ENCODE results near the gene LPP. TPM values are rescaled to one million over a fixed set of nuclear protein-coding genes. Genes with fewer than 3 reads are reported as not detected.

Gene LPP
- total RNA-seq, 8 experiments from 2014 or later = 6.0 to 77.8 (median 15.4) TPM

DNA sequence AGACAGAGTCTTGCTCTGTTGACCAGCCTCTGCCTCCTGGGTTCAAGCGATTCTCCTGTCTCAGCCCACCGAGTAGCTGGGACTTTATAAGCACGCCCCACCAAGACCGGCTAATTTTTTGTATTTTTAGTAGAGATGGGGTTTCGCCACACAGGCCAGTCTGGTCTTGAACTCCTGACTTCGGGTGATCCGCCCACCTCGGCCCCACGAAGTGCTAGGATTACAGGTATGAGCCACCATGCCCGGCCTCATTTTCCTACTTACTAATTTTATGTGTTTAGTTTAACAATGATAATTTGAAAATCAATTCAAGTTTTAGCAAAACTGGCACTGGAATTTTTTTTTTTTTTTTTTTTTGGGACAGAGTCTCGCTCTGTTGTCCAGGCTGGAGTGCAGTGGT, 336.5 kb downstream of the LPP start:
- H3K4me1 ChIP-seq (replicated peaks in 1 of 2) = peaks cover 3 to 4% of the 10 kb centered on the region in 2 donors
- in situ Hi-C loops (cut with MboI; ENCODE audit: low pct_unique_long_range_greater_than_20kb in 2 of 9, low sequenced_read_pairs in 9 of 9, unreplicated experiment in 9 of 9) = no loop called here
- no peak for ATAC-seq (replicated peaks in 6 of 8)
- H3K4me3 ChIP-seq = no peak overlapping the region
- 91 to 100% (median 98%) methylated on average over 2 to 11 of the region's 11 CpGs; no CpG with 5 or more reads in 1 of the 10 experiments for WGBS, 10 experiments
- H3K27ac ChIP-seq = no peak overlapping the region

DNA sequence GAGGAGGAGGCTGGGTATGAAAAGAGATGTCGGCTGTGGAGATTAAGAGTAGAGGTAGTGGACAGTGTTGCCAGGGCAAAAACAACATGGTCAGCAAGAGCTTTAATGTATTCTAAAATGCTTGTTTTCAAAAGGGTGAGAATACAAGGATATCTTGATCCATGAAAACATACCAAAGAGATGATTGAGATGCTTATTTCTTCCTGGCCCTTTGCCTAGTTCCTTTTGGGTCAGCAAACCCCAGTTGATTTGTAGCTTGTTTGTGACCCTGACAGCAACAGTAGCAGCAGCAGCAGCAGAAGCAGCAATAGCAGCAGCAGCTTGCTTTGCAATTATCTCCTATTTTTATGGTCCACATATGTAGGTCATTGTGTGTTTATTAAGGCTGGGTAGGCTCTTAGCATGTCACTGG, 337.3 kb downstream of the LPP start:
- H3K4me1 ChIP-seq (replicated peaks in 1 of 2) = peaks cover 3 to 6% of the 10 kb centered on the region in 2 donors
- peak in 6 of 8 experiments; percentile 19 to 56 (median 44) for ATAC-seq (replicated peaks in 6 of 8)
- peak overlapping the region in 1 of 2 donors; percentile 23 for H3K27ac ChIP-seq
- 50 to 100% (median 84%) methylated on average over 1 of the region's 1 CpG; no CpG with 5 or more reads in 4 of the 10 experiments for WGBS, 10 experiments
- H3K4me3 ChIP-seq = no peak overlapping the region
- in situ Hi-C loops (cut with MboI; ENCODE audit: low pct_unique_long_range_greater_than_20kb in 2 of 9, low sequenced_read_pairs in 9 of 9, unreplicated experiment in 9 of 9) = no loop called here

DNA sequence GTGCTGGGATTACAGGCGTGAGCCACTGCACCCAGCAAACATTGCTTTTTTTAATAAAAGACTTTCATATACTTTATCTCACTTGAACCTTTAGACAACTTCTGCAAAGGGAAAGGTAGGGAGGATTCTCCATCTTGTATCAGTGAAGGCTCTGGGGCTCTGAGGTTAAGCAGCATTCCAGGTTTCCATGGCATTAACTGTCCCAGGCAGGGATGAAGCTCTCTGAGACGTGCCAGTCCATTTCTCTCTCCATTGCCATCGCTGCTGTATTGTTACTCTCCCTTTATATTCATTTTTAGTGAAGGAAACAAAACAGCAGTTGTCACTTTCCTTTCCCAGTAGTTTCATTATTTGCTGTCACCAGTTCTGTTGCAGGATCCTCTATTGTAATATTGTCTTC, 342.4 kb downstream of the LPP start:
- peak in 1 of 8 experiments; percentile 79 for ATAC-seq (replicated peaks in 6 of 8)
- Histone ChIP-seq H3K27ac (no peak overlapping the region), H3K4me1 (replicated peaks in 1 of 2) (peaks cover 2% of the 10 kb centered on the region in 2 donors), H3K4me3 (no peak overlapping the region)
- in situ Hi-C loops (cut with MboI; ENCODE audit: low pct_unique_long_range_greater_than_20kb in 2 of 9, low sequenced_read_pairs in 9 of 9, unreplicated experiment in 9 of 9) = no loop called here
- 53 to 100% (median 80%) methylated on average over 1 to 3 of the region's 3 CpGs; no CpG with 5 or more reads in 4 of the 10 experiments for WGBS, 10 experiments

DNA sequence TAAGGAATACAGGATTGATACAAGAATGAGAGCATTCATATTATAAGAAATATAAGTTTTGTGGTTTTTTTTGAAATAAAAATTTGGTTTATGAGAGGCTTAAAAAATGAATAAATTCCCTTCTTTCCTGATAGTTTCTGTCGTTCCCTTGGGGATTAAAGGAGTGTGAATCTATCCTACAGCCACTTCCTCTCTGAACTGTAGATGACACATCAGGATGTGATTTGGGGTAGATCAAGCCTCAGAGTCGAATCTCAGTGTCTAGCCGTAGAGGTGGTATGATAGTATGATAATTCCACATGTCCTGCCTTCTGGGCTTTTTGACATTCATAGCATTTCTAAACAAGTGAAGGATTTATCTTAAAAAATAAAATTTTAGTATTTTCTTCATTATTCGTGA, 343.1 kb downstream of the LPP start:
- in situ Hi-C loops (cut with MboI; ENCODE audit: low pct_unique_long_range_greater_than_20kb in 2 of 9, low sequenced_read_pairs in 9 of 9, unreplicated experiment in 9 of 9) = no loop called here
- no peak for ATAC-seq (replicated peaks in 6 of 8)
- H3K4me3 ChIP-seq = no peak overlapping the region
- 25 to 100% (median 65%) methylated on average over 2 to 4 of the region's 4 CpGs; no CpG with 5 or more reads in 2 of the 10 experiments for WGBS, 10 experiments
- H3K27ac ChIP-seq = no peak overlapping the region
- H3K4me1 ChIP-seq (replicated peaks in 1 of 2) = peaks cover 0 to 2% of the 10 kb centered on the region in 2 donors

DNA sequence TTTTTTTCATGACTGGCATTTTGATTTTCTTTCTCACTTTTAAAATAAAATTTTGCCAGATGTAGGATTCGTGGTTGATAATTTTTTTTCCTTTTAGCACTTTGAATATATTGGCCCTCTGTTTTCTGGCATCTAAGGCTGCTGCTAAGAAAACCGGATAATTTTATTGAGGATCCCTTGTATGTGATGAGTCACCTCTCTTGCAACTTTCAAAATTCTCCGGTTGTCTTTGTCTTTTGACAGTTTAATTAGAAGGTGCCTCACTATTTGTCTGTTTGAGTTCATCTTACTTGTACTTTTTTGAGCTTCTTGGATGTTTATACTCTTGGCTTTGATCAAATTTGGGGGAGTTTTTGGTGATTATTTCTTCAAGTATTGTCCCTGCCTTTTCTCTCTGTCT, 349.7 kb downstream of the LPP start:
- Histone ChIP-seq H3K27ac (no peak overlapping the region), H3K4me3 (no peak overlapping the region), H3K4me1 (replicated peaks in 1 of 2) (no peaks in the 10 kb centered on the region)
- WGBS, 10 experiments = 37 to 100% (median 62%) methylated on average over 1 to 3 of the region's 3 CpGs
- in situ Hi-C loops (cut with MboI; ENCODE audit: low pct_unique_long_range_greater_than_20kb in 2 of 9, low sequenced_read_pairs in 9 of 9, unreplicated experiment in 9 of 9) = no loop called here
- ATAC-seq (replicated peaks in 6 of 8) = no peak

DNA sequence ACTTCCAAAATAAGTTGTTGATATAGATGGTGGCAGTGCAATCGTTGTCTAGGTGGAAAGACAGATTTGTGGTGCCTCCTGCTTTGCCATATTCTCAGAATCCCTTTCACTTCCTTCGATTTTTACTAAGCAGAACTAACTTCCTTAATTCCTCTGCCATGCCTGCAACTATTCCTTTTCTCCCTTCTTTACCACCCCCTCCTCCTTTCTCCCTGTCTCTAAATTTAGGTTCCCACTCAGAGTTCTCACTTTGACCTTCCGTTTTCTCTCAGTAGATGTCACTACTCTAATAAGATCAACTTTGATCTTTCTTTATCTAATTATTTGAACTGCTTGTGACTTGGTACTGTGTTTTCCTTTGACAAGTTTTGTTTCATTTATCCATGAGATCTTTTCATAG, 351.2 kb downstream of the LPP start:
- no peak for ATAC-seq (replicated peaks in 6 of 8)
- in situ Hi-C loops (cut with MboI; ENCODE audit: low pct_unique_long_range_greater_than_20kb in 2 of 9, low sequenced_read_pairs in 9 of 9, unreplicated experiment in 9 of 9) = no loop called here
- H3K4me1 ChIP-seq (replicated peaks in 1 of 2) = no peaks in the 10 kb centered on the region
- H3K4me3 ChIP-seq = no peak overlapping the region
- WGBS, 10 experiments = 61 to 100% (median 89%) methylated on average over 1 to 3 of the region's 3 CpGs; no CpG with 5 or more reads in 1 of the 10 experiments
- H3K27ac ChIP-seq = no peak overlapping the region

DNA sequence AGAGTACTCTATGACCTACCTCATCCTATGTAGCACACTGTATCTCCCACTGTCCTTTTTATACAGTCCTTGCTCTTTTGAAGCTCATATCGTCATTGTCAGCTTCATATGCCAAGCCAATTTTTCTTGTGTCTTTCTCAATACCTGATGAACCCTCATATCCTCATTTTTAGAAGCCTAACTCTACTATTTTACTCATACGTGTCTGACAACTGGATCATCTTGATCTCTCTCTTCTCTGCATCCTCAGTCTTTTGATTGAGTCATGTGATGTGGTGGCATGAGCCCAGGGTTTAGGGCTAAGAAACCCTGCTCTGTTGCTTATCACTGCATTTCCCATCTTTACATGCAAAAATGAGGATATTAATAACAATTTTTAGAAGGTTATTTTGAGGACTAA, 352.0 kb downstream of the LPP start:
- Histone ChIP-seq H3K4me3 (no peak overlapping the region), H3K27ac (no peak overlapping the region), H3K4me1 (replicated peaks in 1 of 2) (no peaks in the 10 kb centered on the region)
- 83 to 100% (median 98%) methylated on average over 2 of the region's 2 CpGs for WGBS, 10 experiments
- no peak for ATAC-seq (replicated peaks in 6 of 8)
- in situ Hi-C loops (cut with MboI; ENCODE audit: low pct_unique_long_range_greater_than_20kb in 2 of 9, low sequenced_read_pairs in 9 of 9, unreplicated experiment in 9 of 9) = no loop called here

DNA sequence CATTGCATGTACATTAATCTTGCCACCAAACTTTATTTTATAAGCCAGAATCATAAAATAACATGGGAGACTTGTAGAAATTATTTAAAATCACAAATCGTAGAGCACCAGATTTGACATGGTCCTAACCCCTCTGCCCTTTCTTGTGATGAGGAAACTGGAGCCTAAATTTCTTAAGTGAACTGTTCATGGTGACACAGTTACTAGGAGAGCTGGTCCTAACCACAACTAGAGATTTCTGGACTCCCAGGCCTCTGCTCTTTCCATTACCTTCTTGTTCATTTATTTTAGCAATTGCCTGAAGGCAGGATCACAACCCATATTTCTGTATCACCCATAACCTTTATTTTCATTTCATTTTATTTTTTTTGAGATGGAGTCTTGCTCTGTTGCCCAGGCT, 352.5 kb downstream of the LPP start:
- no peak overlapping the region for H3K27ac ChIP-seq
- H3K4me1 ChIP-seq (replicated peaks in 1 of 2) = no peaks in the 10 kb centered on the region
- 50 to 100% (median 92%) methylated on average over 1 of the region's 1 CpG; no CpG with 5 or more reads in 2 of the 10 experiments for WGBS, 10 experiments
- ATAC-seq (replicated peaks in 6 of 8) = no peak
- no peak overlapping the region for H3K4me3 ChIP-seq
- in situ Hi-C loops (cut with MboI; ENCODE audit: low pct_unique_long_range_greater_than_20kb in 2 of 9, low sequenced_read_pairs in 9 of 9, unreplicated experiment in 9 of 9) = no loop called here

DNA sequence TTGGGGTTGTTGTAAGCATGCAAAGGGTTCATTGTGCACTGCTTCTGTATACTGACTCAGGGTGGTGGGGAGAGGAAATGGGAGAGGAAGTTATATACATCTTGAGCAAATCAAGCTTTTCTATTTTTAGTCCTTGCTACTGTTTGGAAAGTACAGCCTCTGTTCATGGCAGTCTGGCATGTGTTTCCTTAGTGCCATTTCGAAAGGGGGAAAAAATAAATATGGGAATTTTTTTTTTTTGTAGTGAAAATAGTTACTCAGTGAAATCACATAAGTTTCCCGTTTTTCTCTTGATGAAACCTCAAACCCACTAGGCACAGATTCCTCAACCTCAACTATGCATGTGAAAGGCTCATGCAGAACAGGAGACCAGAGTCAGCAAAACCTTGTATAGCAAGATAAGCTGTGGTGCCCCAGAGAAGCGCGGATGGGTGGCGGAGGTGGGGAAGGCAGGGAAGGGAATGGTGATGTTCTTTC, 353.3 kb downstream of the LPP start:
- H3K27ac ChIP-seq = no peak overlapping the region
- WGBS, 10 experiments = 0 to 89% (median 67%) methylated on average over 1 to 5 of the region's 5 CpGs; no CpG with 5 or more reads in 1 of the 10 experiments

DNA sequence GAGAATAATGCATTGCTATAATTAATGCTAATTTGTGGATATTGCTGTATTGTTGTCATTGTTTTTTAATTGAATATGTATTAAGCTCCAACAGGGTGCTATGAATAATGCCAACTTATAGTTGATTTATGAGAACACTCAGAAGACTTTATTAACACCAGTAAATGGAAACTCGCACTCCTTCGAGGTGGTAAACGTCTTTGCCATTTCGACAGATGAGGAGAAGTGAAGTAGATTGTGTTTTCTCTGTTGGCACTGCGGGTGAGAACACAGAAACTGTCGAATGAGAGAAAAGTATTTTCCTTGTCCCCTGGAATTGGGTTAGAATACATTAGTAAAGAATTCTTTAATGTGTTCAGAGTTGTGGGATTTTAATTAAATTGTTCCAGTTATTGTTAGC, 354.5 kb downstream of the LPP start:
- Histone ChIP-seq H3K27ac (no peak overlapping the region), H3K4me1 (replicated peaks in 1 of 2) (no peaks in the 10 kb centered on the region), H3K4me3 (no peak overlapping the region)
- WGBS, 10 experiments = 80 to 100% (median 89%) methylated on average over 2 to 6 of the region's 6 CpGs
- ATAC-seq (replicated peaks in 6 of 8) = no peak
- in situ Hi-C loops (cut with MboI; ENCODE audit: low pct_unique_long_range_greater_than_20kb in 2 of 9, low sequenced_read_pairs in 9 of 9, unreplicated experiment in 9 of 9) = no loop called here

More for the DNA sequence above, 353.3 kb downstream of the LPP start:
- in situ Hi-C loops (cut with MboI; ENCODE audit: low pct_unique_long_range_greater_than_20kb in 2 of 9, low sequenced_read_pairs in 9 of 9, unreplicated experiment in 9 of 9) = no loop called here
- Histone ChIP-seq H3K4me1 (replicated peaks in 1 of 2) (no peaks in the 10 kb centered on the region), H3K4me3 (no peak overlapping the region)
- no peak for ATAC-seq (replicated peaks in 6 of 8)

DNA sequence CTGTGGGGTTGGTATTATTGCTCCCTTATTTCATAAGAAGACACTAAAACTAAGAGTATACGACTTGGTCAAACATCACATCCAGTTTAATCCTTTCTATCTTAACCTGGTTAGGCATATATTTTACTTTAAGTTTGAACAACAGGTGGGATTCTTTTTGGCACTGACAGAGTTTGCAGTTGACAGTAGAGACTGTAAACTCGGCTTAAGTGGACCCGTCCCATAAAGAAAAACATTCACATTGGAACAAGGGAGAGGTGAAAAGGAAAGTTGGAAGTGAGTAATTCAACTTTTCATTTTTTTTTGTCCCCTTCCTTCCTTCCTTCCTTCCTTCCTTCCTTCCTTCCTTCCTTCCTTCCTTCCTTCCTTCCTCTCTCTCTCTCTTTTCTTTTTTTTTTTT, 355.4 kb downstream of the LPP start:
- in situ Hi-C loops (cut with MboI; ENCODE audit: low pct_unique_long_range_greater_than_20kb in 2 of 9, low sequenced_read_pairs in 9 of 9, unreplicated experiment in 9 of 9) = no loop called here
- Histone ChIP-seq H3K27ac (no peak overlapping the region), H3K4me1 (replicated peaks in 1 of 2) (no peaks in the 10 kb centered on the region), H3K4me3 (no peak overlapping the region)
- 83 to 100% (median 88%) methylated on average over 1 to 3 of the region's 3 CpGs; no CpG with 5 or more reads in 4 of the 10 experiments for WGBS, 10 experiments
- no peak for ATAC-seq (replicated peaks in 6 of 8)

DNA sequence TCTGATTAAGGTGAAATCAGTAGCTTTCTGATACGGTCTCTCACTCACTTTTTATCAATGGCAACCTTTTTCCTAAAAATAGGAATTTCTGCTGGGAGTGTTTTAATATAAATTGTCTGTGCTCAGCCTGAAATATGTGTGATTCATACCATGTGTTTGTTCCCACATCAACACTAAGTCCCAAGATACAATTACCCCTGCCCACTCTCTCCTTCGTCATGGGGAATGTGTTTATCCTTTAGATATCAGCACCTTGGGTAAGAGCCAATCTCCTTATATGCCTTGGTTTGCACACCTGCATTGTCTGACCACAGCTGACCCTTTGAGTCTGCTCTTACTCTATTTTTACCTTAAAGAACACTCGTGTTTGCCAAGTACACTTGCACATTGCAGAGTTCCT, 356.4 kb downstream of the LPP start:
- Histone ChIP-seq H3K4me3 (no peak overlapping the region), H3K4me1 (replicated peaks in 1 of 2) (no peaks in the 10 kb centered on the region), H3K27ac (no peak overlapping the region)
- in situ Hi-C loops (cut with MboI; ENCODE audit: low pct_unique_long_range_greater_than_20kb in 2 of 9, low sequenced_read_pairs in 9 of 9, unreplicated experiment in 9 of 9) = no loop called here
- 50 to 100% (median 82%) methylated on average over 1 to 3 of the region's 3 CpGs for WGBS, 10 experiments
- peak in 1 of 8 experiments; percentile 13 for ATAC-seq (replicated peaks in 6 of 8)

DNA sequence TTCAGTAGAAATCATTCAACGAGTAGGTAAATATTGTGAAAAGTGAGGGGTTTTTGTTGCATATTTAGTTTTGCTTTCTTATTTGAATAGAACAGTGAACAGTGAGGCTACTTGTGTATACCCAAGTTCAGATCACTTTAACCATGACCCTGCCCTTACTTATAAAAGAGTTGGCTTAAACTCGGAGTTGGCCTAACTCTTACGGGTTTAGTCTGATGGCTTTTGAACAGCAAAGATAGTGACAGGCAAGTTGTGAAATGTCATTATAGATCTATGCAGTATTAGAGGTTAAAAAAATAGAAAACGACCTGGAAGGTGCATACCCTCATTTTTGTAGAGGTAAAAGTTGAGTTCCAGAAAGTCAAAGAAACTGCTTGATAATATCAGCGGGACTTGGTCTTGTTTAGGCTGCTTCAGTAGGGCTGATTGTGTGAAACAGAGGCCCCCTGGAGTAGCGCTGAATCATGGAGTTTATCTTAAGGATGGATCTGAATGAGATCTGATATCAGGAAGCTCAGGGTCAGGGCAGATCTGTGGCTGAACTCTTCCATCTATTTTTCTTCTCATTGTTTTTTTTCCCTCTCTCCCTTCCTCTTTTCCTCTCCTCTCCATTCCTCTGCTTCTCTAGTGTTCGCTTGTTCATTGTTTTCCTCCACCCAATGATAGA, 359.8 kb downstream of the LPP start:
- no peak overlapping the region for H3K27ac ChIP-seq
- H3K4me3 ChIP-seq = no peak overlapping the region
- WGBS, 10 experiments = 83 to 100% (median 96%) methylated on average over 1 to 7 of the region's 7 CpGs
- no peaks in the 10 kb centered on the region for H3K4me1 ChIP-seq (replicated peaks in 1 of 2)
- in situ Hi-C loops (cut with MboI; ENCODE audit: low pct_unique_long_range_greater_than_20kb in 2 of 9, low sequenced_read_pairs in 9 of 9, unreplicated experiment in 9 of 9) = no loop called here
- no peak for ATAC-seq (replicated peaks in 6 of 8)

DNA sequence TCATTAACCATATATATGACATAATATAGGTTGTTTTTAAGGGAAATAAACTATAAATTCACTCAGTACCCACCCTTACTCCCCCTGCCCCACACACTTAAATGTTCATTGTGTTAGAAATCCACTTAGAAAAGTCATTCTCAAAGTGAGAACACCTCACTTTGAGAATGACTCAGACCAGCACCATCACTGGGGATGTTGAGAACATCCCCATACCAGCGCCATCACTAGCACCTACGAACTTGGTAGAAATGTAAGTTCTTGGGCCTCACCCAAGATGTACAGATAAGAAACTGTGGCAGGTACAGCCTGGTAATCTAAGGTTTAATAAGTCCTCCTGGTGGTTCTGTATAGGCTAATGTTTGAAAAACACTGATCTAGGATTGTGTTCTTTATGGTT, 362.6 kb downstream of the LPP start:
- in situ Hi-C loops (cut with MboI; ENCODE audit: low pct_unique_long_range_greater_than_20kb in 2 of 9, low sequenced_read_pairs in 9 of 9, unreplicated experiment in 9 of 9) = no loop called here
- Histone ChIP-seq H3K27ac (no peak overlapping the region), H3K4me3 (no peak overlapping the region), H3K4me1 (replicated peaks in 1 of 2) (no peaks in the 10 kb centered on the region)
- 80 to 100% (median 100%) methylated on average over 1 of the region's 2 CpGs; no CpG with 5 or more reads in 7 of the 10 experiments for WGBS, 10 experiments
- ATAC-seq (replicated peaks in 6 of 8) = no peak
